Measurements from ENCODE around the gene GMFB. TPM values are rescaled to one million over a fixed set of nuclear protein-coding genes. Genes with fewer than 3 reads are reported as not detected.

Gene GMFB
- polyA plus RNA-seq, 1 donor from 2014 or later, result 208 TPM

- no peaks in the 10 kb centered on the region for H4K20me1 ChIP-seq (ENCODE audit: insufficient read depth)
- no peaks in the 10 kb centered on the region for H3K79me2 ChIP-seq (replicated peaks; ENCODE audit: insufficient read depth, low read length)
- no peaks in the 10 kb centered on the region for H3K27me3 ChIP-seq (ENCODE audit: insufficient read depth, low read depth, low read length)
- no peaks in the 10 kb centered on the region for H3F3A ChIP-seq (ENCODE audit: insufficient read depth, low read length, poor library complexity, severe bottlenecking)
- H3K4me3 ChIP-seq (ENCODE audit: low read length), result no peak overlapping the region
- no peak overlapping the region for H3K27ac ChIP-seq (ENCODE audit: low read length)
- no peaks in the 10 kb centered on the region for H3K9me2 ChIP-seq (ENCODE audit: insufficient read depth, low read length)
- H3K9ac ChIP-seq (ENCODE audit: low read length), result no peak overlapping the region
- no peaks in the 10 kb centered on the region for H3K36me3 ChIP-seq (ENCODE audit: insufficient read depth, low read length)
- no peak overlapping the region for H3K4me2 ChIP-seq (ENCODE audit: low read length)
- H2AFZ ChIP-seq (ENCODE audit: low read depth, low read length), result no peak overlapping the region
- no peak for TF ChIP-seq TAF1 (IDR thresholded peaks at IDR 0.05; ENCODE audit: low read depth)
- TF ChIP-seq SMC3 (conservative IDR thresholded peaks at IDR 0.05; ENCODE audit: poor library complexity), result no peak
- TF ChIP-seq EZH2 (IDR thresholded peaks at IDR 0.05; ENCODE audit: borderline replicate concordance, insufficient read depth, low read length, poor library complexity, severe bottlenecking), result no peak
- no peak for TF ChIP-seq REST (IDR thresholded peaks at IDR 0.05; ENCODE audit: borderline replicate concordance)
- no peak for TF ChIP-seq EP300 (conservative IDR thresholded peaks at IDR 0.05; ENCODE audit: poor library complexity, severe bottlenecking)
- no peak for TF ChIP-seq MXI1 (conservative IDR thresholded peaks at IDR 0.05; ENCODE audit: poor library complexity, severe bottlenecking)
- TF ChIP-seq, protein P1, sequence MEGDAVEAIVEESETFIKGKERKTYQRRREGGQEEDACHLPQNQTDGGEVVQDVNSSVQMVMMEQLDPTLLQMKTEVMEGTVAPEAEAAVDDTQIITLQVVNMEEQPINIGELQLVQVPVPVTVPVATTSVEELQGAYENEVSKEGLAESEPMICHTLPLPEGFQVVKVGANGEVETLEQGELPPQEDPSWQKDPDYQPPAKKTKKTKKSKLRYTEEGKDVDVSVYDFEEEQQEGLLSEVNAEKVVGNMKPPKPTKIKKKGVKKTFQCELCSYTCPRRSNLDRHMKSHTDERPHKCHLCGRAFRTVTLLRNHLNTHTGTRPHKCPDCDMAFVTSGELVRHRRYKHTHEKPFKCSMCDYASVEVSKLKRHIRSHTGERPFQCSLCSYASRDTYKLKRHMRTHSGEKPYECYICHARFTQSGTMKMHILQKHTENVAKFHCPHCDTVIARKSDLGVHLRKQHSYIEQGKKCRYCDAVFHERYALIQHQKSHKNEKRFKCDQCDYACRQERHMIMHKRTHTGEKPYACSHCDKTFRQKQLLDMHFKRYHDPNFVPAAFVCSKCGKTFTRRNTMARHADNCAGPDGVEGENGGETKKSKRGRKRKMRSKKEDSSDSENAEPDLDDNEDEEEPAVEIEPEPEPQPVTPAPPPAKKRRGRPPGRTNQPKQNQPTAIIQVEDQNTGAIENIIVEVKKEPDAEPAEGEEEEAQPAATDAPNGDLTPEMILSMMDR (IDR thresholded peaks at IDR 0.05; ENCODE audit: poor library complexity, severe bottlenecking), result no peak
- TF ChIP-seq RAD21 (conservative IDR thresholded peaks at IDR 0.05), result no peak
- TF ChIP-seq POLR2AphosphoS5 (IDR thresholded peaks at IDR 0.05), result no peak
- H3K9me3 ChIP-seq (ENCODE audit: low read length), result no peaks in the 10 kb centered on the region
Observed at GRCh38 chr14:54447231-54447692, 41.5 kb downstream of the GMFB start.

- H3K4me3 ChIP-seq (ENCODE audit: low read length), result no peak overlapping the region
- no peaks in the 10 kb centered on the region for H3F3A ChIP-seq (ENCODE audit: insufficient read depth, low read length, poor library complexity, severe bottlenecking)
- no peak overlapping the region for H3K4me2 ChIP-seq (ENCODE audit: low read length)
- H4K20me1 ChIP-seq (ENCODE audit: insufficient read depth), result no peaks in the 10 kb centered on the region
- no peaks in the 10 kb centered on the region for H3K79me2 ChIP-seq (replicated peaks; ENCODE audit: insufficient read depth, low read length)
- H3K9me2 ChIP-seq (ENCODE audit: insufficient read depth, low read length), result no peaks in the 10 kb centered on the region
- TF ChIP-seq REST (IDR thresholded peaks at IDR 0.05; ENCODE audit: borderline replicate concordance) (no peak), RAD21 (conservative IDR thresholded peaks at IDR 0.05) (no peak), MXI1 (conservative IDR thresholded peaks at IDR 0.05; ENCODE audit: poor library complexity, severe bottlenecking) (no peak), POLR2AphosphoS5 (IDR thresholded peaks at IDR 0.05) (no peak), EP300 (conservative IDR thresholded peaks at IDR 0.05; ENCODE audit: poor library complexity, severe bottlenecking) (no peak), TAF1 (IDR thresholded peaks at IDR 0.05; ENCODE audit: low read depth) (no peak)
- no peak overlapping the region for H3K9ac ChIP-seq (ENCODE audit: low read length)
- no peak overlapping the region for H3K27ac ChIP-seq (ENCODE audit: low read length)
- no peaks in the 10 kb centered on the region for H3K36me3 ChIP-seq (ENCODE audit: insufficient read depth, low read length)
- H3K9me3 ChIP-seq (ENCODE audit: low read length), result no peaks in the 10 kb centered on the region
- H3K27me3 ChIP-seq (ENCODE audit: insufficient read depth, low read depth, low read length), result no peaks in the 10 kb centered on the region
- H2AFZ ChIP-seq (ENCODE audit: low read depth, low read length), result no peak overlapping the region
Observed at GRCh38 chr14:54446161-54446693, 42.6 kb downstream of the GMFB start.

All from neural cell (in vitro differentiated cells).